Measurements from ENCODE around the gene CTSA. TPM values are rescaled to one million over a fixed set of nuclear protein-coding genes. Genes with fewer than 3 reads are reported as not detected.

CTSA gene
- total and polyA plus RNA-seq, 9 of the 15 experiments (the other 6 are each of a cell fraction or from before 2014, with no cell fraction given) = 8.8 to 61.7 (median 28.3) TPM

DNA sequence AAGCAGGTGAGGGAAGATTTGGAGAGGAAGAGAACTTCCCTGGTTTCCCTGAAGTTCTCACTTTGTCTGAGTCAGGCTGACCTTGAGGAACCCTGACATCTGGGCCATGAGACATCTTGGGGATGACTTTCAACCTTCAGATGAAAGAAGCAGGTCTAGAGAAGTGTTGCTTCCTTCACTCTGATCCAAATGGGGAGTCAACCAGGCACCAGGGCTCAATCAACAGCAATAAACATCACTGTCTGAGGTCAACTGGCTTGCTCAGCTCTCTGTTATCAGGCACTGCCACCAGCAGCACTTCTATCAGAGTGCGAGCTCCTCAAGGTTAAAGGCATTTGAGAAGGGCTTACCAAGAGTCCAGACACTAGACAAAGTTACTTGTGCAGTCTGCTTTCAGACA, 40.2 kb upstream of the CTSA start (continued):
- TF ChIP-seq HDAC8 (tag; IDR thresholded peaks at IDR 0.05) (no peak), U2AF1 (optimal IDR thresholded peaks at IDR 0.05; ENCODE audit: low read depth, low read length) (no peak), EHMT2 (IDR thresholded peaks at IDR 0.05) (peak; percentile 70; the same call in 1 of the 2 replicates), DACH1 (IDR thresholded peaks at IDR 0.05; ENCODE audit: partially characterized antibody) (no peak), ETS2 (tag; IDR thresholded peaks at IDR 0.05; ENCODE audit: borderline replicate concordance, poor library complexity, severe bottlenecking) (no peak), HDGF (IDR thresholded peaks at IDR 0.05) (no peak), CSDE1 (IDR thresholded peaks at IDR 0.05) (no peak), JUN (IDR thresholded peaks at IDR 0.05; ENCODE audit: borderline replicate concordance, low read depth, low read length) (no peak), JUN (CRISPR knock-in tag; IDR thresholded peaks at IDR 0.05; ENCODE audit: borderline replicate concordance) (no peak), ILK (tag; IDR thresholded peaks at IDR 0.05; ENCODE audit: borderline replicate concordance, low read depth) (no peak), YY1 (IDR thresholded peaks at IDR 0.05; ENCODE audit: borderline replicate concordance in 1 of 3, control insufficient read depth in 1 of 3, extremely low read depth in 1 of 3, insufficient read depth in 3 of 3, insufficient read length in 1 of 3, insufficient replicate concordance in 2 of 3, low read depth in 1 of 3, low read length in 2 of 3) (peak in 1 of 3 experiments; percentile 15), CHD1 (IDR thresholded peaks at IDR 0.05; ENCODE audit: low read length) (no peak), RBM22 (IDR thresholded peaks at IDR 0.05; ENCODE audit: low read depth, low read length, poor library complexity, severe bottlenecking) (no peak), TBP (optimal IDR thresholded peaks at IDR 0.05; ENCODE audit: low read depth, low read length) (no peak), CEBPG (CRISPR knock-in tag; IDR thresholded peaks at IDR 0.05) (no peak), CEBPG (tag; conservative IDR thresholded peaks at IDR 0.05 in 1 of 2, IDR thresholded peaks at IDR 0.05 in 1 of 2) (no peak), NR3C1 (CRISPR knock-in tag; IDR thresholded peaks at IDR 0.05) (no peak), MYC (IDR thresholded peaks at IDR 0.05; ENCODE audit: low read depth, low read length) (no peak), MYC (CRISPR knock-in tag; IDR thresholded peaks at IDR 0.05; ENCODE audit: borderline replicate concordance, low read depth) (no peak), CBX1 (IDR thresholded peaks at IDR 0.05; ENCODE audit: low read depth) (no peak), NFE2 (IDR thresholded peaks at IDR 0.05; ENCODE audit: low read depth) (no peak), SRF (CRISPR knock-in tag; IDR thresholded peaks at IDR 0.05) (no peak), POLR2H (tag; IDR thresholded peaks at IDR 0.05; ENCODE audit: low read depth) (no peak)
- TF ChIP-seq, protein P1, sequence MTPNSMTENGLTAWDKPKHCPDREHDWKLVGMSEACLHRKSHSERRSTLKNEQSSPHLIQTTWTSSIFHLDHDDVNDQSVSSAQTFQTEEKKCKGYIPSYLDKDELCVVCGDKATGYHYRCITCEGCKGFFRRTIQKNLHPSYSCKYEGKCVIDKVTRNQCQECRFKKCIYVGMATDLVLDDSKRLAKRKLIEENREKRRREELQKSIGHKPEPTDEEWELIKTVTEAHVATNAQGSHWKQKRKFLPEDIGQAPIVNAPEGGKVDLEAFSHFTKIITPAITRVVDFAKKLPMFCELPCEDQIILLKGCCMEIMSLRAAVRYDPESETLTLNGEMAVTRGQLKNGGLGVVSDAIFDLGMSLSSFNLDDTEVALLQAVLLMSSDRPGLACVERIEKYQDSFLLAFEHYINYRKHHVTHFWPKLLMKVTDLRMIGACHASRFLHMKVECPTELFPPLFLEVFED (CRISPR knock-in tag; conservative IDR thresholded peaks at IDR 0.05) = no peak
- TF ChIP-seq, protein P2, sequence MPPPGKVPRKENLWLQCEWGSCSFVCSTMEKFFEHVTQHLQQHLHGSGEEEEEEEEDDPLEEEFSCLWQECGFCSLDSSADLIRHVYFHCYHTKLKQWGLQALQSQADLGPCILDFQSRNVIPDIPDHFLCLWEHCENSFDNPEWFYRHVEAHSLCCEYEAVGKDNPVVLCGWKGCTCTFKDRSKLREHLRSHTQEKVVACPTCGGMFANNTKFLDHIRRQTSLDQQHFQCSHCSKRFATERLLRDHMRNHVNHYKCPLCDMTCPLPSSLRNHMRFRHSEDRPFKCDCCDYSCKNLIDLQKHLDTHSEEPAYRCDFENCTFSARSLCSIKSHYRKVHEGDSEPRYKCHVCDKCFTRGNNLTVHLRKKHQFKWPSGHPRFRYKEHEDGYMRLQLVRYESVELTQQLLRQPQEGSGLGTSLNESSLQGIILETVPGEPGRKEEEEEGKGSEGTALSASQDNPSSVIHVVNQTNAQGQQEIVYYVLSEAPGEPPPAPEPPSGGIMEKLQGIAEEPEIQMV (tag; conservative IDR thresholded peaks at IDR 0.05; ENCODE audit: low read depth) = no peak
- TF ChIP-seq, protein P3, sequence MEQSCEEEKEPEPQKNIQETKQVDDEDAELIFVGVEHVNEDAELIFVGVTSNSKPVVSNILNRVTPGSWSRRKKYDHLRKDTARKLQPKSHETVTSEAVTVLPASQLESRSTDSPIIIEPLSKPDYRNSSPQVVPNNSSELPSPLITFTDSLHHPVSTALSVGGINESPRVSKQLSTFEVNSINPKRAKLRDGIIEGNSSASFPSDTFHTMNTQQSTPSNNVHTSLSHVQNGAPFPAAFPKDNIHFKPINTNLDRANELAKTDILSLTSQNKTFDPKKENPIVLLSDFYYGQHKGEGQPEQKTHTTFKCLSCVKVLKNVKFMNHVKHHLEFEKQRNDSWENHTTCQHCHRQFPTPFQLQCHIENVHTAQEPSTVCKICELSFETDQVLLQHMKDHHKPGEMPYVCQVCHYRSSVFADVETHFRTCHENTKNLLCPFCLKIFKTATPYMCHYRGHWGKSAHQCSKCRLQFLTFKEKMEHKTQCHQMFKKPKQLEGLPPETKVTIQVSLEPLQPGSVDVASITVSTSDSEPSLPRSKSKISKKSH (CRISPR knock-in tag; IDR thresholded peaks at IDR 0.05) = no peak

Measured in K562 (cell line).